HCT116 (cell line): ENCODE measurements around the gene ANKLE2. TPM values are rescaled to one million over a fixed set of nuclear protein-coding genes. Genes with fewer than 3 reads are reported as not detected.

Experiments used
- ATAC-seq: fragments of 200-7000 bp; cut with Tn5 transposase; 2 replicates; pipeline ENCODE4 v1.9.1; 2020; ENCODE audit warnings: mild to moderate bottlenecking, moderate library complexity
- BruUV-seq: library from RNA; stranded (reverse); fragments of 400-500 nt; replicated peaks from 2 replicates; lab custom pipeline; 2021; lab: Mats Ljungman, UMichigan
- CTCF ChIA-PET: fragments of 300-600 bp; sonication (Branson Sonifier 250); formaldehyde crosslinking; loops from one replicate; lab custom pipeline; 2021; ENCODE audit warnings: antibody characterized with exemption; lab: Charles Lee
- POLR2A ChIA-PET: fragments of 300-600, 350-600 bp; sonication (Branson Sonifier 250); formaldehyde crosslinking; loops from one replicate; lab custom pipeline; 2021; ENCODE audit warnings: antibody characterized with exemption; lab: Charles Lee
- RAD21 ChIA-PET, 2 experiments: fragments of 300-600 bp; sonication (Branson Sonifier 250); formaldehyde crosslinking; loops; one replicate each; lab custom pipeline; 2023; ENCODE audit warnings: low total read pairs in 2 of 2; ENCODE audit not compliant: uncharacterized antibody in 2 of 2, unreplicated experiment in 2 of 2, low non-redundant PET in 1 of 2; lab: Charles Lee
- DNase-seq: peaks from one replicate; pipeline ENCODE4 v3.0.0-alpha.2; 2010; ENCODE audit warnings: low read depth, low spot score
- H2AFZ ChIP-seq: fragments of 200-600 bp; shearing (Covaris generic), sonication (generic); 2 replicates; pipeline ENCODE4 v1.6.1; 2017; ENCODE audit warnings: low read depth, mixed run types, mixed read lengths, antibody characterized with exemption, low read length; ENCODE audit not compliant: poor library complexity, severe bottlenecking
- H3K27ac ChIP-seq: 2 replicates; pipeline ENCODE4 v1.5.1; 2012; ENCODE audit warnings: low read depth, low read length
- H3K27me3 ChIP-seq: fragments of 200-600 bp; sonication (generic); 2 replicates; pipeline ENCODE4 v1.6.1; 2016; ENCODE audit warnings: mixed run types, low read length, mixed read lengths; ENCODE audit not compliant: insufficient read depth
- H3K36me3 ChIP-seq, 2 experiments: fragments of 200-500 bp in 1 of 2; fragments of 200-600 bp in 1 of 2; sonication (Bioruptor generic) in 1 of 2; sonication (generic) in 1 of 2; 2 replicates each; pipeline versions ENCODE4 v1.5.1 to v1.6.1; 2014 to 2016; ENCODE audit warnings: low read length in 2 of 2, inconsistent platforms in 1 of 2, mixed read lengths in 1 of 2, mixed run types in 1 of 2; ENCODE audit not compliant: insufficient read depth in 2 of 2, control insufficient read depth in 1 of 2
- H3K4me1 ChIP-seq, 2 experiments: fragments of 200-600 bp in 1 of 2; sonication (generic) in 1 of 2; 2 replicates each; pipeline versions ENCODE4 v1.5.1 to v1.6.1; 2012 to 2017; ENCODE audit warnings: low read length in 2 of 2, inconsistent platforms in 1 of 2, mild to moderate bottlenecking in 1 of 2, mixed read lengths in 1 of 2, mixed run types in 1 of 2, moderate library complexity in 1 of 2; ENCODE audit not compliant: insufficient read depth in 2 of 2, control insufficient read depth in 1 of 2
- H3K4me2 ChIP-seq: fragments of 200-600 bp; sonication (generic); 2 replicates; pipeline ENCODE4 v1.6.1; 2017; ENCODE audit warnings: mixed run types, low read length, mixed read lengths
- H3K4me3 ChIP-seq, 2 experiments: fragments of 200-600 bp in 1 of 2; sonication (generic) in 1 of 2; replicated peaks in 1 of 2; 2 replicates each; pipeline ENCODE4 v1.5.1; 2011 to 2016; ENCODE audit warnings: low read length in 2 of 2, control low read depth in 1 of 2, low read depth in 1 of 2, mild to moderate bottlenecking in 1 of 2, mixed read lengths in 1 of 2, mixed run types in 1 of 2
- H3K79me2 ChIP-seq: fragments of 200-600 bp; sonication (generic); 2 replicates; pipeline ENCODE4 v1.6.1; 2017; ENCODE audit warnings: mild to moderate bottlenecking, mixed run types, low read length, moderate library complexity, mixed read lengths; ENCODE audit not compliant: insufficient read depth
- H3K9ac ChIP-seq: fragments of 200-600 bp; sonication (generic); 2 replicates; pipeline ENCODE4 v1.6.1; 2016; ENCODE audit warnings: low read length, mixed read lengths
- H3K9me2 ChIP-seq: fragments of 200-600 bp; sonication (generic), shearing (Covaris generic); 2 replicates; pipeline ENCODE4 v1.6.1; 2017; ENCODE audit warnings: mixed run types, mild to moderate bottlenecking, moderate library complexity; ENCODE audit not compliant: insufficient read depth
- H3K9me3 ChIP-seq, 2 experiments: fragments of 200-500 bp in 1 of 2; fragments of 200-600 bp in 1 of 2; sonication (Bioruptor generic) in 1 of 2; sonication (generic) in 1 of 2; 2 replicates each; pipeline ENCODE4 v1.6.1; 2014 to 2017; ENCODE audit warnings: low read length in 2 of 2, mixed read lengths in 2 of 2, inconsistent platforms in 1 of 2, low read depth in 1 of 2, mild to moderate bottlenecking in 1 of 2, mixed run types in 1 of 2, moderate library complexity in 1 of 2; ENCODE audit not compliant: control insufficient read depth in 1 of 2, insufficient read depth in 1 of 2
- H4K20me1 ChIP-seq: fragments of 200-600 bp; sonication (generic), shearing (Covaris generic); 2 replicates; pipeline ENCODE4 v1.6.1; 2017; ENCODE audit warnings: mixed run types, mild to moderate bottlenecking, moderate library complexity; ENCODE audit not compliant: insufficient read depth
- CBX3 ChIP-seq: IDR thresholded peaks from 2 replicates; pipeline ENCODE4 v1.6.1; 2012; ENCODE audit warnings: low read depth
- CEBPB ChIP-seq: IDR thresholded peaks from 2 replicates; pipeline ENCODE4 v1.6.1; 2012; ENCODE audit warnings: low read depth
- EGR1 ChIP-seq: IDR thresholded peaks from 2 replicates; pipeline ENCODE4 v1.6.1; 2012; ENCODE audit warnings: low read depth
- ELF1 ChIP-seq: IDR thresholded peaks from 2 replicates; pipeline ENCODE4 v1.6.1; 2012; ENCODE audit warnings: low read depth, borderline replicate concordance
- EZH2 ChIP-seq: fragments of 200-600 bp; sonication (generic); IDR thresholded peaks from 2 replicates; pipeline ENCODE4 v1.6.1; 2017; ENCODE audit warnings: antibody characterized with exemption, mixed run types
- EZH2phosphoT487 ChIP-seq: fragments of 200-600 bp; IDR thresholded peaks from 2 replicates; pipeline ENCODE4 v1.6.1; 2018; ENCODE audit warnings: antibody characterized with exemption, borderline replicate concordance
- FOSL1 ChIP-seq: IDR thresholded peaks from 2 replicates; pipeline ENCODE4 v1.6.1; 2012; ENCODE audit warnings: low read depth
- POLR2AphosphoS5 ChIP-seq: IDR thresholded peaks from 2 replicates; pipeline ENCODE4 v1.6.1; 2011; ENCODE audit warnings: mild to moderate bottlenecking, low read depth, low read length, moderate library complexity
- RAD21 ChIP-seq: IDR thresholded peaks from 2 replicates; pipeline ENCODE4 v1.6.1; 2012; ENCODE audit warnings: low read depth, mild to moderate bottlenecking
- SIN3A ChIP-seq: IDR thresholded peaks from 2 replicates; pipeline ENCODE4 v1.6.1; 2012; ENCODE audit warnings: low read depth
- ZFX ChIP-seq: fragments of 450-650 bp; IDR thresholded peaks from 2 replicates; pipeline ENCODE4 v1.6.1; 2017
- ZNF274 ChIP-seq: fragments of 200-500 bp; sonication (Bioruptor generic); IDR thresholded peaks from 2 replicates; pipeline ENCODE4 v1.6.1; 2014; ENCODE audit warnings: mild to moderate bottlenecking, low read depth, low read length, inconsistent platforms
- intact Hi-C: fragments of 100-400 bp; cut with micrococcal nuclease; formaldehyde crosslinking; loops from 2 replicates; pipeline ENCODE4 v1.10.0; 2022
- total RNA-seq: library from RNA; stranded (reverse); gene quantifications from one replicate; pipeline ENCODE4 v1.2.1, GENCODE V29; 2021; ENCODE audit not compliant: unreplicated experiment
- TF ChIP-seq, protein P1 (sequence below): IDR thresholded peaks from 2 replicates; pipeline ENCODE4 v1.6.1; 2012
- TF ChIP-seq, protein P2 (sequence below): IDR thresholded peaks from 2 replicates; pipeline ENCODE4 v1.6.1; 2012; ENCODE audit warnings: low read depth
- TF ChIP-seq, protein P3 (sequence below): IDR thresholded peaks from 2 replicates; pipeline ENCODE4 v1.6.1; 2012

Gene ANKLE2
- total RNA-seq, 1 experiment from 2014 or later = 68.8 TPM

DNA sequence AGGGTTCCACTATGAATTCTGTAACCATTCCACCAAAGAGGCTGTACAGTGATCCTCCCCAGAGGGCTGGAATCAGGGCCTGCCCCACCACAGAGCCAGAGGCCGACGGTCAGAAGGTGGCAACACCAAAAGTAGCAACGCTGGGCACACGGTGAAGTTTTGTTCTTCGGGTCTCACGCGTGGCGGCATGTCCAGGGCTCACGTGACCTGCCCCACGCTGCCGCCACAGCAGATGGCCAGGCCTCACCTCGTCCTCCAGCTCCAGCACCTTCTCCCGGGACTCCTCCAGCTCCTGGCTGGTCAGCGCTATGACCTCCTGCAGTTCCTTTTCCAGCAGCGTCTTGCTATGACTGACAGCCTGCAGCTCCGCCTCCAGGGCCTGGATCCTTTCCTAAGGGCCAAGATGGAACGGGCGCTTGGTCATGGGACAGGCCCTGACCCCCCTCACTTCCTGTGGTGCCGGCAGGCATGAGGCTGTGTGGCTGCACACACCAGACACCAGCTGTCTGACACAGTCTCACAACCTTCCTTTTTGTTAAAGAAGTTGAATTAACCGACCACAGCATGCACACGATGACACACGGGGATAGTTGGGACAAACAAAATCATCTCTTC is 22.4 kb upstream of the ANKLE2 start:
- intact Hi-C loops = no loop called here
- no TSS peak for BruUV-seq
- no peak overlapping the region for H3K4me3 ChIP-seq

More for the DNA sequence above, 22.4 kb upstream of the ANKLE2 start:
- Histone ChIP-seq H3K9me3 (no peaks in the 10 kb centered on the region), H2AFZ (no peak overlapping the region), H3K4me1 (no peaks in the 10 kb centered on the region), H4K20me1 (no peaks in the 10 kb centered on the region), H3K9me2 (no peaks in the 10 kb centered on the region), H3K4me2 (no peak overlapping the region), H3K9ac (no peak overlapping the region), H3K79me2 (no peaks in the 10 kb centered on the region), H3K27me3 (no peaks in the 10 kb centered on the region), H3K36me3 (peaks cover 7 to 16% of the 10 kb centered on the region in 2 experiments; a peak in 3 of 4 replicates), H3K27ac (no peak overlapping the region)
- ChIA-PET CTCF (no interaction called here), RAD21 (no interaction called here), POLR2A (no interaction called here)
- TF ChIP-seq EZH2 = no peak
- no peak for TF ChIP-seq CBX3
- TF ChIP-seq, protein P1, sequence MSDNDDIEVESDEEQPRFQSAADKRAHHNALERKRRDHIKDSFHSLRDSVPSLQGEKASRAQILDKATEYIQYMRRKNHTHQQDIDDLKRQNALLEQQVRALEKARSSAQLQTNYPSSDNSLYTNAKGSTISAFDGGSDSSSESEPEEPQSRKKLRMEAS = no peak
- no peak for TF ChIP-seq ZNF274
- no peak for TF ChIP-seq ZFX
- no peak for TF ChIP-seq SIN3A
- TF ChIP-seq ELF1 = no peak
- no peak for TF ChIP-seq FOSL1
- TF ChIP-seq EZH2phosphoT487 = no peak
- TF ChIP-seq RAD21 = no peak
- TF ChIP-seq EGR1 = no peak
- TF ChIP-seq POLR2AphosphoS5 = no peak
- TF ChIP-seq, protein P2, sequence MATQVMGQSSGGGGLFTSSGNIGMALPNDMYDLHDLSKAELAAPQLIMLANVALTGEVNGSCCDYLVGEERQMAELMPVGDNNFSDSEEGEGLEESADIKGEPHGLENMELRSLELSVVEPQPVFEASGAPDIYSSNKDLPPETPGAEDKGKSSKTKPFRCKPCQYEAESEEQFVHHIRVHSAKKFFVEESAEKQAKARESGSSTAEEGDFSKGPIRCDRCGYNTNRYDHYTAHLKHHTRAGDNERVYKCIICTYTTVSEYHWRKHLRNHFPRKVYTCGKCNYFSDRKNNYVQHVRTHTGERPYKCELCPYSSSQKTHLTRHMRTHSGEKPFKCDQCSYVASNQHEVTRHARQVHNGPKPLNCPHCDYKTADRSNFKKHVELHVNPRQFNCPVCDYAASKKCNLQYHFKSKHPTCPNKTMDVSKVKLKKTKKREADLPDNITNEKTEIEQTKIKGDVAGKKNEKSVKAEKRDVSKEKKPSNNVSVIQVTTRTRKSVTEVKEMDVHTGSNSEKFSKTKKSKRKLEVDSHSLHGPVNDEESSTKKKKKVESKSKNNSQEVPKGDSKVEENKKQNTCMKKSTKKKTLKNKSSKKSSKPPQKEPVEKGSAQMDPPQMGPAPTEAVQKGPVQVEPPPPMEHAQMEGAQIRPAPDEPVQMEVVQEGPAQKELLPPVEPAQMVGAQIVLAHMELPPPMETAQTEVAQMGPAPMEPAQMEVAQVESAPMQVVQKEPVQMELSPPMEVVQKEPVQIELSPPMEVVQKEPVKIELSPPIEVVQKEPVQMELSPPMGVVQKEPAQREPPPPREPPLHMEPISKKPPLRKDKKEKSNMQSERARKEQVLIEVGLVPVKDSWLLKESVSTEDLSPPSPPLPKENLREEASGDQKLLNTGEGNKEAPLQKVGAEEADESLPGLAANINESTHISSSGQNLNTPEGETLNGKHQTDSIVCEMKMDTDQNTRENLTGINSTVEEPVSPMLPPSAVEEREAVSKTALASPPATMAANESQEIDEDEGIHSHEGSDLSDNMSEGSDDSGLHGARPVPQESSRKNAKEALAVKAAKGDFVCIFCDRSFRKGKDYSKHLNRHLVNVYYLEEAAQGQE = no peak
- TF ChIP-seq, protein P3, sequence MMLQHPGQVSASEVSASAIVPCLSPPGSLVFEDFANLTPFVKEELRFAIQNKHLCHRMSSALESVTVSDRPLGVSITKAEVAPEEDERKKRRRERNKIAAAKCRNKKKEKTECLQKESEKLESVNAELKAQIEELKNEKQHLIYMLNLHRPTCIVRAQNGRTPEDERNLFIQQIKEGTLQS = no peak
- TF ChIP-seq CEBPB = no peak
- DNase-seq = no peak
- ATAC-seq = no peak
